Sigmoid colon (tissue), 4 donors: ENCODE data around the gene ESYT2.

ENCODE experiments used
- EP300 ChIP-seq, 4 donors: sonication (generic); formaldehyde crosslinking; IDR thresholded peaks; one replicate each; pipeline ENCODE4 v1.6.1; 2017; ENCODE audit warnings: antibody characterized with exemption in 4 of 4
- POLR2A ChIP-seq, 2 donors: fragments of 450-650 bp; IDR thresholded peaks; one replicate each; pipeline ENCODE4 v1.6.1; 2016; ENCODE audit warnings: antibody characterized with exemption in 2 of 2, mild to moderate bottlenecking in 2 of 2, moderate library complexity in 2 of 2
- TF ChIP-seq, protein P1 (sequence below), 4 experiments: fragments of 450-650 bp in 3 of 4; fragments of 200-600 bp in 1 of 4; IDR thresholded peaks; one replicate each; pipeline ENCODE4 v1.5.1; 2016 to 2019; ENCODE audit warnings: antibody characterized with exemption in 4 of 4, mild to moderate bottlenecking in 3 of 4, moderate library complexity in 2 of 4

GRCh38 chr7:158814637-158815036 lies 14.7 kb downstream of the ESYT2 start:
- TF ChIP-seq, protein P1, sequence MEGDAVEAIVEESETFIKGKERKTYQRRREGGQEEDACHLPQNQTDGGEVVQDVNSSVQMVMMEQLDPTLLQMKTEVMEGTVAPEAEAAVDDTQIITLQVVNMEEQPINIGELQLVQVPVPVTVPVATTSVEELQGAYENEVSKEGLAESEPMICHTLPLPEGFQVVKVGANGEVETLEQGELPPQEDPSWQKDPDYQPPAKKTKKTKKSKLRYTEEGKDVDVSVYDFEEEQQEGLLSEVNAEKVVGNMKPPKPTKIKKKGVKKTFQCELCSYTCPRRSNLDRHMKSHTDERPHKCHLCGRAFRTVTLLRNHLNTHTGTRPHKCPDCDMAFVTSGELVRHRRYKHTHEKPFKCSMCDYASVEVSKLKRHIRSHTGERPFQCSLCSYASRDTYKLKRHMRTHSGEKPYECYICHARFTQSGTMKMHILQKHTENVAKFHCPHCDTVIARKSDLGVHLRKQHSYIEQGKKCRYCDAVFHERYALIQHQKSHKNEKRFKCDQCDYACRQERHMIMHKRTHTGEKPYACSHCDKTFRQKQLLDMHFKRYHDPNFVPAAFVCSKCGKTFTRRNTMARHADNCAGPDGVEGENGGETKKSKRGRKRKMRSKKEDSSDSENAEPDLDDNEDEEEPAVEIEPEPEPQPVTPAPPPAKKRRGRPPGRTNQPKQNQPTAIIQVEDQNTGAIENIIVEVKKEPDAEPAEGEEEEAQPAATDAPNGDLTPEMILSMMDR (IDR thresholded peaks at IDR 0.05), result no peak
- TF ChIP-seq EP300 (IDR thresholded peaks at IDR 0.05), result no peak
- TF ChIP-seq POLR2A (IDR thresholded peaks at IDR 0.05), result no peak
